ENCODE results near the gene HOXD1.

- TF ChIP-seq, protein P1, sequence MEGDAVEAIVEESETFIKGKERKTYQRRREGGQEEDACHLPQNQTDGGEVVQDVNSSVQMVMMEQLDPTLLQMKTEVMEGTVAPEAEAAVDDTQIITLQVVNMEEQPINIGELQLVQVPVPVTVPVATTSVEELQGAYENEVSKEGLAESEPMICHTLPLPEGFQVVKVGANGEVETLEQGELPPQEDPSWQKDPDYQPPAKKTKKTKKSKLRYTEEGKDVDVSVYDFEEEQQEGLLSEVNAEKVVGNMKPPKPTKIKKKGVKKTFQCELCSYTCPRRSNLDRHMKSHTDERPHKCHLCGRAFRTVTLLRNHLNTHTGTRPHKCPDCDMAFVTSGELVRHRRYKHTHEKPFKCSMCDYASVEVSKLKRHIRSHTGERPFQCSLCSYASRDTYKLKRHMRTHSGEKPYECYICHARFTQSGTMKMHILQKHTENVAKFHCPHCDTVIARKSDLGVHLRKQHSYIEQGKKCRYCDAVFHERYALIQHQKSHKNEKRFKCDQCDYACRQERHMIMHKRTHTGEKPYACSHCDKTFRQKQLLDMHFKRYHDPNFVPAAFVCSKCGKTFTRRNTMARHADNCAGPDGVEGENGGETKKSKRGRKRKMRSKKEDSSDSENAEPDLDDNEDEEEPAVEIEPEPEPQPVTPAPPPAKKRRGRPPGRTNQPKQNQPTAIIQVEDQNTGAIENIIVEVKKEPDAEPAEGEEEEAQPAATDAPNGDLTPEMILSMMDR (IDR thresholded peaks at IDR 0.05), result no peak
- TF ChIP-seq EP300 (IDR thresholded peaks at IDR 0.05) (no peak), POLR2A (IDR thresholded peaks at IDR 0.05) (no peak)
Observed at GRCh38 chr2:176169711-176170110, 18.8 kb upstream of the HOXD1 start.

Measured in upper lobe of left lung (tissue), 4 donors.